K562 (cell line): ENCODE measurements around the gene CADPS2. TPM values are rescaled to one million over a fixed set of nuclear protein-coding genes. Genes with fewer than 3 reads are reported as not detected.

Experiments
- ATAC-seq: fragments of 200-7000 bp; cut with Tn5 transposase; 3 replicates; pipeline ENCODE4 v1.9.1; 2020; ENCODE audit warnings: moderate library complexity
- BruUV-seq: library from RNA; stranded (reverse); fragments of 400-500 nt; replicated peaks from 2 replicates; lab custom pipeline; 2021; lab: Mats Ljungman, UMichigan
- CTCF ChIA-PET: fragments of 300-600 bp; formaldehyde crosslinking; extraction: SDS; loops from one replicate; lab custom pipeline; 2021; ENCODE audit warnings: low intra/inter-chr PET ratio; lab: Yijun Ruan, JAX
- POLR2A ChIA-PET: fragments of 300-600, 350-650 bp; sonication (Branson Sonifier 250); formaldehyde crosslinking; extraction: SDS; loops from one replicate; lab custom pipeline; 2021; ENCODE audit warnings: antibody characterized with exemption, inconsistent platforms; lab: Yijun Ruan, JAX
- DNase-seq, 4 experiments: peaks; one replicate each; pipeline versions ENCODE4 v3.0.0 to v3.0.0-alpha.2; 2011 to 2018; ENCODE audit warnings: low spot score in 3 of 4, mixed read lengths in 3 of 4; ENCODE audit errors: extremely low read depth in 1 of 4
- FAIRE-seq: peaks from 2 replicates; lab custom pipeline; 2011; peaks lifted over from hg19 to GRCh38; lab: Jason Lieb, UNC
- H2AFZ ChIP-seq: 2 replicates; pipeline ENCODE4 v1.6.0; 2011; ENCODE audit warnings: low read depth, low read length, control low read depth, inconsistent platforms
- H3K27ac ChIP-seq: fragments of 200-600 bp; 3 replicates; pipeline ENCODE4 v1.8.0; 2011; ENCODE audit warnings: low read depth, mild to moderate bottlenecking, control low read depth, inconsistent platforms, low read length, moderate library complexity, mixed read lengths; ENCODE audit errors: extremely low read depth
- H3K27me3 ChIP-seq, 2 experiments: fragments of 300-600 bp in 1 of 2; 2 replicates in 1 of 2; 3 replicates in 1 of 2; pipeline versions ENCODE4 v1.6.0 to v1.8.0; 2011; ENCODE audit warnings: inconsistent platforms in 2 of 2, low read length in 2 of 2, mild to moderate bottlenecking in 1 of 2, mixed read lengths in 1 of 2, moderate library complexity in 1 of 2; ENCODE audit not compliant: control insufficient read depth in 2 of 2, insufficient read depth in 2 of 2
- H3K36me3 ChIP-seq: fragments of 300-600 bp; 3 replicates; pipeline ENCODE4 v1.8.0; 2011; ENCODE audit warnings: mild to moderate bottlenecking, low read length, inconsistent platforms; ENCODE audit not compliant: control insufficient read depth, insufficient read depth
- H3K4me1 ChIP-seq, 2 experiments: fragments of 200-600 bp in 1 of 2; replicated peaks in 1 of 2; 2 replicates in 1 of 2; 3 replicates in 1 of 2; pipeline versions ENCODE4 v1.5.1 to v1.8.0; 2011; ENCODE audit warnings: inconsistent platforms in 2 of 2, low read length in 2 of 2, mild to moderate bottlenecking in 1 of 2, mixed read lengths in 1 of 2, moderate library complexity in 1 of 2; ENCODE audit not compliant: control insufficient read depth in 2 of 2, insufficient read depth in 2 of 2
- H3K4me2 ChIP-seq: 2 replicates; pipeline ENCODE4 v1.6.1; 2011; ENCODE audit warnings: low read length, control low read depth, inconsistent platforms, mixed read lengths; ENCODE audit not compliant: insufficient read depth
- H3K4me3 ChIP-seq: fragments of 200-600 bp; sonication (generic), shearing (Covaris generic); 2 replicates; pipeline ENCODE4 v1.5.1; 2016; ENCODE audit warnings: control low read depth, inconsistent platforms
- H3K79me2 ChIP-seq: fragments of 200-600 bp; 3 replicates; pipeline ENCODE4 v1.8.0; 2011; ENCODE audit warnings: low read length, inconsistent platforms; ENCODE audit not compliant: control insufficient read depth, insufficient read depth
- H3K9ac ChIP-seq, 2 experiments: 2 replicates each; pipeline versions ENCODE4 v1.6.0 to v1.6.1; 2011; ENCODE audit warnings: low read depth in 2 of 2, low read length in 2 of 2, control low read depth in 1 of 2, inconsistent platforms in 1 of 2, mild to moderate bottlenecking in 1 of 2, mixed read lengths in 1 of 2; ENCODE audit not compliant: insufficient read depth in 1 of 2
- H3K9me1 ChIP-seq: one replicate; pipeline ENCODE4 v1.6.0; 2011; ENCODE audit warnings: inconsistent platforms, mild to moderate bottlenecking, low read length, moderate library complexity; ENCODE audit not compliant: control insufficient read depth, insufficient read depth
- H3K9me3 ChIP-seq: replicated peaks from 2 replicates; pipeline ENCODE4 v1.5.1; 2011; ENCODE audit warnings: low read depth, low read length, inconsistent platforms; ENCODE audit not compliant: control insufficient read depth, insufficient read depth
- H4K20me1 ChIP-seq: replicated peaks from 2 replicates; pipeline ENCODE4 v1.6.1; 2011; ENCODE audit warnings: low read length, inconsistent platforms, mixed read lengths; ENCODE audit not compliant: control insufficient read depth, insufficient read depth
- ATF1 ChIP-seq, 2 experiments: fragments of 450-650 bp in 1 of 2; IDR thresholded peaks; 2 replicates each; pipeline ENCODE4 v1.6.1; 2016; ENCODE audit warnings: missing compliant biosample characterization in 1 of 2, missing genetic modification characterization in 1 of 2
- DACH1 ChIP-seq: fragments of 450-650 bp; IDR thresholded peaks from 2 replicates; pipeline ENCODE4 v1.6.1; 2018; ENCODE audit not compliant: partially characterized antibody
- DMBX1 ChIP-seq: fragments of 250-450 bp; sonication (Bioruptor Pico); IDR thresholded peaks from 2 replicates; pipeline ENCODE4 v1.8.0; 2022; ENCODE audit warnings: inconsistent platforms, mild to moderate bottlenecking, moderate library complexity, borderline replicate concordance
- ELF1 ChIP-seq: fragments of 200-800 bp; sonication (Bioruptor generic); IDR thresholded peaks from 2 replicates; pipeline ENCODE4 v1.6.1; 2016; ENCODE audit warnings: missing genetic modification characterization, missing compliant biosample characterization
- GABPA ChIP-seq: fragments of 200-800 bp; sonication (Bioruptor generic); conservative IDR thresholded peaks from 2 replicates; pipeline ENCODE4 v1.6.1; 2016; ENCODE audit warnings: low read depth, missing genetic modification characterization, missing compliant biosample characterization
- IFI16 ChIP-seq: fragments of 250-450 bp; sonication (Bioruptor Pico); IDR thresholded peaks from 2 replicates; pipeline ENCODE4 v2.1.2; 2022; ENCODE audit warnings: mild to moderate bottlenecking, inconsistent platforms
- MEF2D ChIP-seq: conservative IDR thresholded peaks from 2 replicates; pipeline ENCODE4 v1.6.1; 2016; ENCODE audit warnings: low read depth, missing genetic modification characterization, missing compliant biosample characterization
- MTA3 ChIP-seq: fragments of 450-650 bp; formaldehyde crosslinking; IDR thresholded peaks from 2 replicates; pipeline ENCODE4 v1.6.1; 2017; ENCODE audit warnings: mild to moderate bottlenecking, borderline replicate concordance
- MXI1 ChIP-seq: IDR thresholded peaks from 2 replicates; pipeline ENCODE4 v1.6.1; 2011; ENCODE audit warnings: low read depth, mild to moderate bottlenecking, improper control_type of control experiment, low read length
- NFIC ChIP-seq: fragments of 450-650 bp; IDR thresholded peaks from 2 replicates; pipeline ENCODE4 v1.6.1; 2017; ENCODE audit warnings: mild to moderate bottlenecking, inconsistent platforms
- PHF21A ChIP-seq: fragments of 450-650 bp; IDR thresholded peaks from 2 replicates; pipeline ENCODE4 v1.6.1; 2017; ENCODE audit warnings: low read depth, borderline replicate concordance
- POLR2A ChIP-seq: fragments of 450-650 bp; conservative IDR thresholded peaks from 2 replicates; pipeline ENCODE4 v1.6.1; 2016
- RFX7 ChIP-seq: fragments of 250-450 bp; sonication (Bioruptor Pico); IDR thresholded peaks from 2 replicates; pipeline ENCODE4 v1.5.1; 2021; ENCODE audit warnings: mild to moderate bottlenecking
- TAF15 ChIP-seq: fragments of 200-400 bp; formaldehyde crosslinking; IDR thresholded peaks from 2 replicates; pipeline ENCODE4 v1.6.1; 2017; ENCODE audit warnings: mild to moderate bottlenecking, low read depth, low read length, moderate library complexity
- YBX1 ChIP-seq: fragments of 450-650 bp; IDR thresholded peaks from 2 replicates; pipeline ENCODE4 v1.7.1; 2016; ENCODE audit warnings: mild to moderate bottlenecking
- ZC3H8 ChIP-seq: fragments of 450-650 bp; IDR thresholded peaks from 2 replicates; pipeline ENCODE4 v1.6.1; 2017
- ZNF41 ChIP-seq: fragments of 250-450 bp; sonication (Bioruptor Pico); conservative IDR thresholded peaks from 2 replicates; pipeline ENCODE4 v1.4.0; 2020; ENCODE audit warnings: mild to moderate bottlenecking
- ZNF695 ChIP-seq: fragments of 450-650 bp; formaldehyde crosslinking; IDR thresholded peaks from 2 replicates; pipeline ENCODE4 v1.4.0; 2020; ENCODE audit warnings: mild to moderate bottlenecking, moderate library complexity
- in situ Hi-C: fragments of 300-500 bp; cut with MboI; formaldehyde crosslinking; loops from 4 replicates; pipeline ENCODE4 v1.15.0; 2018; ENCODE audit warnings: inconsistent platforms, mixed read lengths
- intact Hi-C: fragments of 100-400 bp; cut with micrococcal nuclease; formaldehyde crosslinking; loops from 2 replicates; pipeline ENCODE4 v1.14.2; 2022
- polyA plus RNA-seq, 8 experiments: library from polyadenylated mRNA; depleted of rRNA in 4 of 8; stranded (reverse) in 5 of 8; unstranded in 3 of 8; fragments of >200 nt; fragmentation: Nextera tagmentation in 2 of 8; fragmentation: Illumina TruSeq in 1 of 8; extraction: Ambion mirVana in 2 of 8; extraction: Trizol in 1 of 8; gene quantifications; 2 replicates each; pipeline versions ENCODE4 v1.2.1 to v1.2.3, GENCODE V29; 2011 to 2014; ENCODE audit warnings: inconsistent platforms in 1 of 8, missing spikeins in 1 of 8
- total RNA-seq, 7 experiments: library from RNA; depleted of rRNA in 6 of 7; stranded (reverse); fragments of >200 nt in 6 of 7; fragmentation: Illumina TruSeq in 2 of 7; extraction: Trizol in 2 of 7; gene quantifications; 2 replicates each; pipeline versions ENCODE4 v1.2.1 to v1.2.3, GENCODE V29; 2011 to 2021; ENCODE audit warnings: low replicate concordance in 1 of 7
- TF ChIP-seq, protein P1 (sequence below): sonication (generic); formaldehyde crosslinking; IDR thresholded peaks from 2 replicates; pipeline ENCODE4 v1.8.1; 2022; ENCODE audit warnings: missing genetic modification reagents
- TF ChIP-seq, protein P2 (sequence below): sonication (generic); formaldehyde crosslinking; IDR thresholded peaks from 2 replicates; pipeline ENCODE4 v1.8.1; 2023; ENCODE audit warnings: missing genetic modification reagents, mild to moderate bottlenecking, borderline replicate concordance

The CADPS2 gene
- total and polyA plus RNA-seq, 9 of the 15 experiments (the other 6 are each of a cell fraction or from before 2014, with no cell fraction given): 0.03 to 0.14 (median 0.04) TPM; not detected in 1

DNA sequence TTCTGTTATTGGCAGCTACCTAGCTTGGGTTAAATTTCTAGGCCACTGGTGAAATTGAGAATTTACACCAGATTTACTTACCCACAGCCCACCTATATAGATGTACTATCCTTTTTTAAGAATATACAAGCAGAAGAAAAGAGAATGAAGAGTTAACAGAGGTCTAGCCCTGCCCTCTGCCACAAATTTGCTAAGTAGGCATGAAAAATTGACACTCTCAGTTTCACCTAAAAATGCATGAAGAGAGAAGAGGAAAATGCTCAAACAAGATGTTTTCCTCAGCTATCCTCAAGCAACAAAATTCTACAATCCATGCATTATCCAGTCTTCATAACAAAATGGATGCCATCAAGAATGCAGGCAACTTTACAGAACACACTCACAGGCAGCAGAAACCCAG, 158.9 kb downstream of the CADPS2 start:
- intact Hi-C loops (no loop called here), in situ Hi-C loops (no loop called here)
- TF ChIP-seq YBX1 (no peak), MXI1 (no peak), ELF1 (tag) (no peak), MEF2D (tag) (no peak), ZNF41 (CRISPR knock-in tag) (no peak), MTA3 (no peak), IFI16 (CRISPR knock-in tag) (no peak), GABPA (tag) (no peak), DACH1 (no peak), NFIC (no peak), RFX7 (no peak), ZNF695 (CRISPR knock-in tag) (no peak), DMBX1 (CRISPR knock-in tag) (no peak), ATF1 (CRISPR knock-in tag; IDR thresholded peaks at IDR 0.05) (no peak), ATF1 (tag; IDR thresholded peaks at IDR 0.05) (no peak), PHF21A (no peak), POLR2A (no peak), TAF15 (no peak), ZC3H8 (no peak)
- TF ChIP-seq, protein P1, sequence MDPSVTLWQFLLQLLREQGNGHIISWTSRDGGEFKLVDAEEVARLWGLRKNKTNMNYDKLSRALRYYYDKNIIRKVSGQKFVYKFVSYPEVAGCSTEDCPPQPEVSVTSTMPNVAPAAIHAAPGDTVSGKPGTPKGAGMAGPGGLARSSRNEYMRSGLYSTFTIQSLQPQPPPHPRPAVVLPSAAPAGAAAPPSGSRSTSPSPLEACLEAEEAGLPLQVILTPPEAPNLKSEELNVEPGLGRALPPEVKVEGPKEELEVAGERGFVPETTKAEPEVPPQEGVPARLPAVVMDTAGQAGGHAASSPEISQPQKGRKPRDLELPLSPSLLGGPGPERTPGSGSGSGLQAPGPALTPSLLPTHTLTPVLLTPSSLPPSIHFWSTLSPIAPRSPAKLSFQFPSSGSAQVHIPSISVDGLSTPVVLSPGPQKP (CRISPR knock-in tag): no peak
- TF ChIP-seq, protein P2, sequence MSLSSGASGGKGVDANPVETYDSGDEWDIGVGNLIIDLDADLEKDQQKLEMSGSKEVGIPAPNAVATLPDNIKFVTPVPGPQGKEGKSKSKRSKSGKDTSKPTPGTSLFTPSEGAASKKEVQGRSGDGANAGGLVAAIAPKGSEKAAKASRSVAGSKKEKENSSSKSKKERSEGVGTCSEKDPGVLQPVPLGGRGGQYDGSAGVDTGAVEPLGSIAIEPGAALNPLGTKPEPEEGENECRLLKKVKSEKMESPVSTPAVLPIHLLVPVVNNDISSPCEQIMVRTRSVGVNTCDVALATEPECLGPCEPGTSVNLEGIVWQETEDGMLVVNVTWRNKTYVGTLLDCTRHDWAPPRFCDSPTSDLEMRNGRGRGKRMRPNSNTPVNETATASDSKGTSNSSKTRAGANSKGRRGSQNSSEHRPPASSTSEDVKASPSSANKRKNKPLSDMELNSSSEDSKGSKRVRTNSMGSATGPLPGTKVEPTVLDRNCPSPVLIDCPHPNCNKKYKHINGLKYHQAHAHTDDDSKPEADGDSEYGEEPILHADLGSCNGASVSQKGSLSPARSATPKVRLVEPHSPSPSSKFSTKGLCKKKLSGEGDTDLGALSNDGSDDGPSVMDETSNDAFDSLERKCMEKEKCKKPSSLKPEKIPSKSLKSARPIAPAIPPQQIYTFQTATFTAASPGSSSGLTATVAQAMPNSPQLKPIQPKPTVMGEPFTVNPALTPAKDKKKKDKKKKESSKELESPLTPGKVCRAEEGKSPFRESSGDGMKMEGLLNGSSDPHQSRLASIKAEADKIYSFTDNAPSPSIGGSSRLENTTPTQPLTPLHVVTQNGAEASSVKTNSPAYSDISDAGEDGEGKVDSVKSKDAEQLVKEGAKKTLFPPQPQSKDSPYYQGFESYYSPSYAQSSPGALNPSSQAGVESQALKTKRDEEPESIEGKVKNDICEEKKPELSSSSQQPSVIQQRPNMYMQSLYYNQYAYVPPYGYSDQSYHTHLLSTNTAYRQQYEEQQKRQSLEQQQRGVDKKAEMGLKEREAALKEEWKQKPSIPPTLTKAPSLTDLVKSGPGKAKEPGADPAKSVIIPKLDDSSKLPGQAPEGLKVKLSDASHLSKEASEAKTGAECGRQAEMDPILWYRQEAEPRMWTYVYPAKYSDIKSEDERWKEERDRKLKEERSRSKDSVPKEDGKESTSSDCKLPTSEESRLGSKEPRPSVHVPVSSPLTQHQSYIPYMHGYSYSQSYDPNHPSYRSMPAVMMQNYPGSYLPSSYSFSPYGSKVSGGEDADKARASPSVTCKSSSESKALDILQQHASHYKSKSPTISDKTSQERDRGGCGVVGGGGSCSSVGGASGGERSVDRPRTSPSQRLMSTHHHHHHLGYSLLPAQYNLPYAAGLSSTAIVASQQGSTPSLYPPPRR (CRISPR knock-in tag): no peak
- no peak overlapping the region for H3K4me2 ChIP-seq
- H3K79me2 ChIP-seq: no peaks in the 10 kb centered on the region
- FAIRE-seq: no peak
- no peaks in the 10 kb centered on the region for H3K27me3 ChIP-seq
- H3K36me3 ChIP-seq: no peaks in the 10 kb centered on the region
- POLR2A ChIA-PET: no interaction called here
- BruUV-seq: no TSS peak
- H3K4me1 ChIP-seq: no peaks in the 10 kb centered on the region
- H3K27ac ChIP-seq: no peak overlapping the region
- H4K20me1 ChIP-seq: no peaks in the 10 kb centered on the region
- H3K4me3 ChIP-seq: no peak overlapping the region
- ATAC-seq: no peak
- H3K9me1 ChIP-seq: no peaks in the 10 kb centered on the region
- 0 out of 2 replicates have a peak, but pooled peaks cover 3% of the 10 kb centered on the region for H3K9me3 ChIP-seq
- CTCF ChIA-PET: no interaction called here
- DNase-seq: no peak
- H3K9ac ChIP-seq: no peak overlapping the region
- no peak overlapping the region for H2AFZ ChIP-seq
